Activated CD8-positive, alpha-beta memory T cell treated with anti-CD3 and anti-CD28 coated beads, Interleukin-2, amount 50 U/mL, for 24 hours (primary cell): Measurements from ENCODE around the gene NMS.
"Not testable (repeated sequence)": the region's sequence is repeated elsewhere in the genome, so short reads cannot be mapped to it uniquely, and the experiment has no call there.

Experiments used
- DNase-seq: peaks from one replicate; pipeline ENCODE4 v3.0.0-alpha.2; 2020; ENCODE audit errors: extremely low read depth

NMS gene, protein sequence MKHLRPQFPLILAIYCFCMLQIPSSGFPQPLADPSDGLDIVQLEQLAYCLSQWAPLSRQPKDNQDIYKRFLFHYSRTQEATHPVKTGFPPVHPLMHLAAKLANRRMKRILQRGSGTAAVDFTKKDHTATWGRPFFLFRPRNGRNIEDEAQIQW

DNA sequence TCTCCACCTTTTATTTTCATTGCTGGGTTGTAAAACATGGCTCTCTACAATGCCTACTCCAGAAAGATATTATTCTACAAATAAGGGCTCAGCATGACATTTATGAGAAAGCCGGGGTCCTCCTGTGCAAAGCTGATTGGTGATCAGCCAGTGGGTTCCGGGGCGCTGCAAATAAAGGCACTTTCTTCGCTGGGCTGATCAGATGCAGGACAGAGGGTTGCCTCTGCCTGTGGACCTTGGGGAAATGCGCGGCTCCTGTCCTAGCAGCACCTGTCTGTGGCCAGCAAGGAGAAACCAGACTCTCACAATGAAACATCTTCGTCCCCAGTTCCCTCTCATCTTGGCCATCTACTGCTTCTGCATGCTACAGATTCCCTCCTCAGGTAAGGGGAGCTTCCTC lies at the start of gene NMS:
TSS of gene NMS (plus strand) at position 301 of the 400 bp plus-strand sequence. CDS start at position 308, 7 bp downstream.
- no peak for DNase-seq

DNA sequence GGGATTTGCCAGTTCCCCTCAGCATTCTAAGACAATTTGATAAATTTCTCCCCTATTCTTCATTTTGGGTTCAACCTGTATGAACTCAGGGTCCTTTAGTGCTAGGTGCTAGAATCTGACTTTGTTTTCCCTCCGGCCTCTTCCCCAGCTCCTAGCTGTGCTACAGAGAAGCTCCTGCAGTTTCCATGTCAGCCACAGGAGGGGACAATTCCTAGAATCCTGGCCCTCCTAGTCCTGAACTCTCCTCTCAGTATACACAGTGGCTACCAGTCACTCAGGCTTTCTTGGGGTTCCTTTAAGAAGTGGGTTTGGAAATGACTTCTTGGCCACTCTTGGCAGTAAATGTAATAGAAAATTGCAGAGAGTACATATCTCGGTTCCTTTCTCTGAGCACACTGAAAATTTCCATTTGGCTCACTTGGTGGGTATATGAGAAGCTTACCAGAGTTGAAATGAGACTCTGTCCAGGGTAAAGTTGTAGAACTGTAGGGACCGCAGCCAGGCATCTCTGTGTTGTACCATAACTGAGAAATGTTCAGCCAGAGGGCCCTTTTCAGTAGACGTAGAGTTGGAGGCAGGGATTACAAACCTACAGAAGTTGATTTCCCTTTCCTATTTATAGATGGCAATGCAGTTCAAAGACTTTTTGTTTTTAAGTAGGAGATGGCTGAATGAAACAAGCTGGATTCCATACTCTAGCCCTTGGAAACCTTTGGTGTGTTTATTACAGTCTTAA lies 47.8 kb upstream of the NMS start:
- no peak for DNase-seq

DNA sequence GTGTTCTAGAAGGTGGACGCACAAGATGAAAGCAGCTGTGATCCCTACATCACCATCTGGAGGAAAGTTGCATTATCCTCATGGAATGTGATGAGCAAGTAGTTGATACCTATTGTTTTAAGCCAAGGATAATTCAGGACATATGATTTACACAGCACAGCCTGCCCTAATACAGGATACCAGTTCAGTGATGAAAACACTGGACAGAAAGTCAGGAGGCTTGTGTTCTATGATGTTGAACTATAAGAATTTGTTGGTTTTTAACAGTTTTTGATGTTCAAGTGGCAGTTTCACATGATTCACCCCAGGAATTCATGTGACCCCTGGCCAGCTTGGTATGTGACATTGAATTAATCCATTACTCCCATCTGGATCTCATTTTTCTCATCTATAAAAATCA lies 46.7 kb upstream of the NMS start:
- no peak for DNase-seq

DNA sequence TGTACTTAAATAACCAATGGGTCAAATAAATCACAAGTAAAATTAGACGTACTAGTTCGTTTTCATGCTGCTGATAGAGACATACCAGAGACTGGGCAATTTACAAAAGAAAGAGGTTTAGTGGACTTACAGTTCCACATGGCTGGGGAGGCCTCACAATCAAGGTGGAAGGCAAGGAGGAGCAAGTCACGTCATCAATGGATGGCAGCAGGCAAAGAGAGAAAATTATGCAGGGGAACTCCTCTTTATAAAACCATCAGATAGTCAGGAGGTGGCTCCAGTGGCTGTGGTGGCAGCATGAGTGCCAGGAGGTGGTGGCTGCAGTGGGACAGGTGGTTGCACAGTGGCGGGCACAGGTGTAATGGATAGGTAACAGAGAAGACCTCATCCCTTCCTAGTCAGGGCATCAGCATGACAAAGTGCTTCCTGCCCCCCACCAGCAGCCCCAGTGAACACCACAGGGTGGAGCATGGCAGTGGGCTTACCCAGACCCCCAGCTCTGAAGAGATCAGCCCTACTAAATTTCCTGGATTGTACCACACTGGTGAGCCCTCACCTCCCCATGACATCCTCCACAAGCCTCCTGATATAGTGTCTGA lies 45.9 kb upstream of the NMS start:
- no peak for DNase-seq

DNA sequence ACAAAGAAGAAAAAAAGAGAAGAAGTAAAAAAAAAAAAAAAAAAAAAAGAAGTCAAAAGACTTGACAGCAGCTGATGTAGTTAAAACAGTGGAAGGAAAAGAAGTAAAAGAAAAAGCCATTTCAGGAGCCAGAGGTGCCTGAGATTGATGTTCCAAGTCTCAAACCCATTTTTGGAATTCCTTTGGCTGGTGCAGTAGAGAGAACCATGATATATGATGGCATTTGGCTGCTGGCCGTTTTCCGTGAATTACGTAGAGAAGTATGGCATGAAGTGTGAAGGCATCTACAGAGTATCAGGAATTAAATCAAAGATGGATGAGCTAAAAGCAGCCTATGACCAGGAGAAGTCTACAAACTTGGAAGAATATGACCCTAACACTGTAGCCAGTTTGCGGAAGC lies 45.2 kb upstream of the NMS start:
- DNase-seq: no peak

DNA sequence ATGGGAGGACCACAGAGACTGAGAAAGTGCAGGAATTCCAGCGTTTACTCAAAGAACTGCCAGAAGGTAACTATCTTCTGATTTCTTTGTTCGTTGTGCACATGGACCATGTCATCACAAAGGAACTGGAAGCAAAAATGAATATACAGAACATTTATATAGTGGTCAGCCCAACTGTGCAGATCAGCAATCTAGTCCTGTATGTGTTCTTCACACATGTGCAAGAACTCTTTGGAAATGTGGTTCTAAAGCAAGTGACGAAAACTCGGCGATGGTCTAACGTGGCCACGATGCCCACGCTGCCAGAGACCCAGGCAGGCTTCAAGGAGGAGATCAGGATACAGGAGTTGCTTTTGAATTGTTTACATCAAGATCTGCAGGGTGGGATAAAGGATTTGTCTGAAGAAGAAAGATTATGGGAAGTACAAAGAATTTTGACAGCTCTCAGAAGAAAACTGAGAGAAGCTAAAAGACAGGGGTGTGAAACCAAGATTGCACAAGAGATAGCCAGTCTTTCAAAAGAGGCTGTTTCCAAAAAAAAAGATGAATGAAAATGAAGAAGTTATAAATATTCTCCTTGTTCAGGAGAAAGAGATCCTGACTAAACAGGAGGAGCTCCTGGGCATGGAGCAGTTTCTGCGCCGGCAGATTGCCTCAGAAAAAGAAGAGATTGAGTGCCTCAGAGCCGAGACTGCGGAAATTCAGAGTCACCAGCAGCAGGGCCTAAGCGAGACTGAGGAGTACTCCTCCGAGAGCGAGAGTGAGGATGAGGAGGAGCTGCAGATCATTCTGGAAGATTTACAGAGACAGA lies 44.5 kb upstream of the NMS start:
- DNase-seq: no peak

DNA sequence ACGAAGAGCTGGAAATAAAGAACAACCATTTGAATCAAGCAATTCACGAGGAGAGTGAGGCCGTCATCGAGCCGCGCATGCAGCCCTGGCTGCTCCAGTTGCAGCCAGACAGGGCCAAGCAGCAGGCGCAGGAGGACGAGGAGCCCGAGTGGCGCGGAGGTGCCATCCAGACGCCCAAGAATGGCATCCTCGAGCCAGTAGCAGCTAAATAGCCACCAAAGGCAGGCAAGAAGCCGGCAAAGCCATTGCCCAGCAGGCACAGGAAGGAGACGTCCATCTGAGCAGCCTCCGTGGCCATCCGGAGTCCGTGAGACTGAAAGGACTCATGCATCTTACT lies 43.9 kb upstream of the NMS start:
- no peak for DNase-seq

DNA sequence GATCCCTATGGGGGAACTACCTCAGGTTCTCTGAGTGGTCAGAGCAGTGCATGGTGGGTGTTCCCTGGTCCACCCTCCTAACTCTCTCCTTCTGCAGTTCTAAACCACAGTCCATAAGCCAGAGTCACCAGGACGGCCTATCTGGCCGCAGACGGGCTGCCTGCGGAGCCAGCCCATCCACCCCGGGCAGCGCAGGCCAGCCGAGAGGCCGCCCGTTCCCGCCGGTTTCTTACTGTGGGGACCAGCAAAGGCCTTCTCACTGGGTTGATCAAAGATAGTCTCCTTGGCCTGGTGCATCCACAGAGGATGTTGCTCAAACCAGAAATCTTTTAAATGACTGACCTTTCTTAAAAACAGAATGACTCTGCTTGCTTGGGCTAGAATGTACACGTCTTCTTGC lies 43.2 kb upstream of the NMS start:
- no peak for DNase-seq

DNA sequence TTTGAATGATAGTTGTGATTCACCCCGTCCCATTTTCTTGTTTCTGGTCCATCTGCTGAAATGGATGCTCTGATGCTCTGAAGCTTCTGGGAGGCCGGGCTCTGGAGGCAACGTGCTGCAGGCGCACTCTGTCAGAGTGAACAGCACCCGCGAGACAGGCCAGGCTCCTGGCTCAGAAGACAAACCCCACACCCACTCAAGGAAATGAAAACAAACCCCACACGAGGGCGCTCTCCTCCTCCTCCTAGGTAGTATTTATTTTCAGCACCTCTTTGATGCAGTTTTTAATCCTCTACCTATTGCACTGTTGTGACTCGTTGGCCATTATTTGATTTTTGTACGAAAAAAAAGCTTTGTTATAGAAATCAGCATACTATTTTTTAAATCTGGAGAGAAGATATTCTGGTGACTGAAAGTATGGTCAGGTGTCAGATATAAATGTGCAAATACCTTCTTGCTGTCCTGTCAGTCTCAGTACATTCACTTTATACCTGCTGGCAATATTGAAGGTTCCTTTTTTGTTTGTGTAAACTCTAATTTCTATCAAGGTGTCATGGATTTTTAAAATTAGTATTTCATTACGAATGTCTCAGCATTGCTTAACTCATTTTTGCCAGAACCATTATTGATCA lies 42.5 kb upstream of the NMS start:
- peak; percentile 40 for DNase-seq

DNA sequence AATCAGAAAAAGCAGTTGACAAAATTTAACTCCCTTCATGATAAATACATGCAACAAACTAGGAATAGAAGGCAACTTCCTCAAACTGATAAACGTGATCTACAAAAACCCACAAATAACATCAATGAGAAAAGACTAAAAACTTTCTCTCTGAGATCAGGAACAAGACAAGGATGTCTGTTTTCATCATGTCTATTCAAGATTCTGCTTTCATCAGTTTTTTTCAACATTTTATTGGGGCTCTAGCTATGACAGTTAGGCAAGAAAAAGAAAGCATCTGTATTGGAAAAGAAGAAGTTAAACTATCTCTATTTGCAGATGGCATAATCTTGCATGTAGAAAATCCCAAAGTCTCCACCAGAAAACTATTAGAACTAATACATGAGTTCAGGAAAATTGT lies 40.6 kb upstream of the NMS start:
- no peak for DNase-seq

DNA sequence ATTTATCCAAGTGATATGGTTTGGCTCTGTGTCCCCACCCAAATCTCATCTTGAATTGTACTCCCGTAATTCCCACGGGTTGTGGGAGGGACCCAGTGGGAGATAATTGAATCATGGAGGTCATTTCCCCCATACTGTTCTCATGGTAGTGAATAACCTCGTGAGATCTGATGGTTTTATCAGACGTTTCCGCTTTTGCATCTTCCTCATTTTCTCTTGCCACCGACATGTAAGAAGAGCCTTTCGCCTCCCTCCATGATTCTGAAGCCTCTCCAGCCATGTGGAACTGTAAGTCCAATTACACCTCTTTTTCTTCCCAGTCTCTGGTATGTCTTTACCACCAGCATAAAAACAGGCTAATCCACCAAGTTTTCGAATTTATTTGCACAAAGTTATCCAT lies 32.5 kb upstream of the NMS start:
- no peak for DNase-seq

DNA sequence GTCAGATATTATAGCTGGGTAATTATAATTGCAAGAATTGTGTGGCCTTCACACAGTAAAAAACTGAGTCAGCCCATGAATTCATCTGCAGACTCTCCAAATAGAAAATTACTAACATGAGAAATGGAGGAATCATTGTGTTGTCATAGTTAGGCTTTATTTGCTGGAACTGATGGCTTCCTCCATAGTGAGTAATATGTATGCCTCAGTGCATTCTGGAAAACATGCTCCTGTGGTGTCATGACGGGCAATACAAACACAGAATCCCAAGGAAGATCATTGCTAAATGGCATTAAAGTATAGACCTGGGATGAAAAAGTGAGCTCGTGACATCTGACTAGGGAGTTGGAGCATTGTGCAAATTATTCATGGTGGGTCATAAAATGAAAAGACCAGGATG lies 23.6 kb upstream of the NMS start:
- DNase-seq: no peak

DNA sequence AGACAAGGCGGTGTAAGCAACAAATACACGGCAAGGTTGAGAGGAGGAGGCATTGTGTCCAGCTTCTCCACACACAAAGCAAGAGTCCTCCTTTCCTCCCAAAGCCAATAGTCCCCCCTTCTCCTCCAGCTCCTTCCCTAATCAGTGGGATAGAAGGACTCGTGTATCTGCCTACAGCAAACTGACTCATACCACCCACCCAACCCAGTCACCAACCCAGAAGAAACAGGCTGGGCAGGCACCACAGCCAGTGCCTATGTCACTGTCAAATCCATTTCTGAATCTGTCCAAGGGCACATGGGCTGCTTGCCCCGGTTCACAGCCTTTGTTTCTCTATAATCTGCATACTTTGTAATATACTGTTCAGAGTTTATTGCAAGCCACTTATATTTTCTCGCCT lies 19.2 kb upstream of the NMS start:
- DNase-seq: no peak

DNA sequence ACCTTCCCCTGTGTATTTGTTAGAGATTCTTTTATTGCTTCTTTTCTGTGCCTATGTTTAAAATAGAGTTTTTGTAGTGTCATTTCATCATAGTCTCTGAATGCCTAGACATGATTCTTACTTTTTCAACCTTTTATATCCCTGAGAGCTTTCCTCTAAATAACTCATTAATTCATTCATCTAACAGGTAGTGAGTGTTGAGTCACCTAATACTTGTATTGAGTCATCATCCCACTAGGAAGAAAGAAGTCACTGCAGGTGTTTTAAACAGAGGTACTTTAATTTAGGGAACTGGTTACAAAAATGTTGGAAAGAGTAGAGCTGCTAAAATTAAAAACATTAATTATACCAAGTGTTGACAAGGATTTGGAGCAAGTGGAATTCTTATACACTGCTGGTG lies 18.5 kb upstream of the NMS start:
- DNase-seq: no peak

DNA sequence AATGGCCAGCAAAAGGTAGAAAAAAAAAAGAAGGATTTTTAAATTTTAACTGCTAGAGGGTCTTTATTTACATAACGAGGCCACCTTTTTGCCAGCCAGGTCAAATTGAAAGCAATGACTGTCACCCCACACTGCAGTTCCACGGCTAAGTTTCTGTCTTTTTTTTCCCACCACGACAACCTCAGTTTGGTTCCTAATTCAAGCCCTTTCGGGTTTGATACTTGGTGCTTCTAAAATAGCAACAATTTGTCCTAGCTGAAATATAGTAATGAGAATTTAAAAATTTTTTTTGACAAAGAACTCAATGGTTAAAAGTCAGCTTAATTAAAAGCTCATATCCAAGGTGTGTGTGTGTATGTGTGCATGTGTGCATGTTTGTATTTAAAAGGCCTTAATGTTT lies 16.4 kb upstream of the NMS start:
- DNase-seq: no peak

DNA sequence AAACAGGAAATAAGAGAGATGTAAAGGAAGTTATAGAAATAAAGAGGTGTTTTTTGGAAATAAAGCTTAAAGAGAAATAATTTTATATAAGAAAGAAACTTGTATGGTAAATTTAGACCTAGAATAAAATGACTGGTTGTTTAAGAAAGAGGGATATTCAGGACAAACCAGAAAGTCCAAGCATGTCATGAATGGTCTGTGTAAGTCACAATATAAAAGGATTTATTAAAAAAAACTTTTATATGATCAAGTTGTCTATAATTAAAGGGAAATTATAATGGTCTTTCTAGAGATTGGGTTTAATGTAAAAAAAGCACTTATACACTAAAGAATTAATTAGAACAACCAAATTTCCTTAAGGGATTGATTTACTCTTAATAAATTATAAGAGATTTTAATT lies 13.9 kb upstream of the NMS start:
- not testable (repeated sequence) for DNase-seq

DNA sequence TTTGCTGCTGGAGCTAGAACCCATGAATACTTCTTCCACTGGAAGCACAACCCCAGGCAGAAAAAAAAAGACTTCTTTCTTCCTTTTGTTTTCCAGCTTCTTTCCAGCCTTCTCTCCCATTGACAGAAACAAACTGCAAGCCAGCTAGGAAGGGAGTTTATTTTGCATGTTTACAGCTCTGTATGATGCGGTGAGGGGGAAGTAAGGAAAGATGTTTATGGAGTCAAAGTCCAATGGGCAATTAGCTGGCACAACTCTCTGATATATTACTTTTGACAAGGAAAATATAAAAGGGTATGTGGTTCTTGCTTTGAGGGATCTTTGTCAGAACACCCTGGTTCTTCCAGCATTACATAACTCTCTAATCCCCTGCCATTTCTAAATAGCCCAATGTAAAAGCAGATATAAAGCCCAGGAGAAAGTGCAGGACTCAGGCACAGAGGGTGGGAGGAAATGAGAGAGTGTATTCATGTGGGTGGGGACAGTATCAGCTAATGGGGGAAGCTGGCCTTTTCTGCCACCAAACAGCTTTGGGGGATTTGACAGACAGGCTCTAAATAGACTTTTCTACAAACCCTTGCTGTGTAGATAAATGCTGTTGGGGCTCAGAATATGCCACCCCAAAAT lies 9.3 kb upstream of the NMS start:
- no peak for DNase-seq

DNA sequence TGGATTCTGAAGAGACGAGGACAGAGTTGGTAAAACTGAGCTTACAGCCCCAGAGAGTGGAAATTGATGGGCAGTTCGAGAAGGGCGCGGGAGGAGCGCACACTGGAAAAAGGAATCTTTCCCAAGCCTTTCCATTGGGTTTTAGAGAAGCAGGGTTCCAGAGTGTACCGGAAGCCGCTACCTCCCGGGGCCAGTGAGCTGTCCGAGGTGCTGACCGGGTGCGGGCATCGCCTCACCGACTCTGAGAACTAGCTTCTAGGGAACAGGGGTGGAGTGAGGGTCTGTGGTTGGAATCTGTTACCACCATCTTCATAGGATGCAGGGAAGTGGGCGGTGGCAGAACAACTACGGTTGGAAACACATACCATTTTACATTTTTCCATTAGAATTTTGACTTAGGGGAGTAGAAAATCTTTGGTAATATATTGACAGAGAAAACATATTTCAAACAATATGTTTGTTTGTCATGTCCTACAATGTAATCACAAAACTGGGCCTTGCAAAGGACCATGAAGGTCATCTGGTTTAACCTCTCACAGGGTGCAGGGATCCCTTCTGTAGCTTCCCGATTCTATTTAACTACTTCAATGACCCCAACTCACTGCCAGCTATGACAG lies 724 bp downstream of the NMS start:
- no peak for DNase-seq

DNA sequence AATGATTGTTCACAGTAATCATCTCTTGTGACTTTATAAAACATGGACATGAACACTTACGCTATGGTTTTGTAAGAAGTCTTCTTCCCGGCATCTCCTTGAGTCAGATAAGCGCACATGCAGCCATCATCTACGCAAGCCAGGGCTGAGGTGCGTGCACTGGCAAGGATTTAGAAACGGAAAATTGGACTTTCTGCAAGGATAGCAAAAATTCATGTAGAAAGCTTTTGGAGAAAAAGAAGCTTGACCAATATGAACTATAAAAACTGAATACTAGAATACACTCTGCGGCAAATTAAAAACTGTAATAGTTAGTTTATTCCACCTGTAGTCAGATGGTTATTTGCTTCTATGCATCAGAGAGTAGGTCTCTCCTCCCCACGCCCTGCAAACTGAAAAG lies 6.3 kb downstream of the NMS start:
- no peak for DNase-seq

DNA sequence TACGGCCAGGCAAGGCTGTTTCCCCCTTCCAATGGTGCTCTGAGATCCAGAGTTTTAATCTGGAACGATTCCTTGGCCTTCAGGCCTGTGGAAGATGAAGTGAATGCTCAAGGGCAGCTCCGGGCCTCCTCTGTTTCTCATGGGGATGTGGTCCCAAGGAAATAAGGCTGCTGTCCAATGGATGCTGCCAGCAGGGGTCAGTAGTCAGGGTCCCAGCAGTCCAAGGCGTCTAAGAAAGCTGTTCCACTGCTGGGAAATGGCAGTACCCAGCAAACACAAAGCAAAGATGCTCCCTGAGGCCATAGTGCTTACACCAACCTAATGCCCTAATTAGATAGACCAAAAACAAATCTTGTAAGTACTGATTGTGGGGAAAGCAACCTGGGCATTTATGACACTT lies 12.5 kb downstream of the NMS start:
- no peak for DNase-seq

DNA sequence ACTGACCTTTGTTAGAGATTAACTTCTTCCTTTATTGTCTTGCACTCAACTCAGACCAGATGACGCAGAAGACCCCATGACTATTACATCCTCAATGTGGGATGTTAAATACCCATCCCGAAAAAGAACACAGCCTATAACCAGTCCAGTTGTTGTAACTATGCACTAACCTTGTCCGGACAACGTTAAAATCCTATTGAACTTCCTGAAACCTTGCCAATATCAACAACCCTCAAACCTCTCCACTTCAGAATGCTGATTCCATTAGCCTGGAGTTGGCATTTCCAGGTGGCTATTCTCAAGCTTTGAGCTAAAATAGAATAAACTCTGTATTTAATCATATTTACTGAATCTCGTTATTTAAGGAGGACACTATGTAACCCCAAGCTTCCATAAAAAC lies 13.6 kb downstream of the NMS start:
- no peak for DNase-seq
